Gastrocnemius medialis (tissue), 4 donors: ENCODE results near the gene TRDN.

Source experiments
- CTCF ChIP-seq, 5 experiments: fragments of 450-650 bp in 3 of 5; fragments of 200-600 bp in 2 of 5; sonication (generic) in 2 of 5; IDR thresholded peaks in 4 of 5; conservative IDR thresholded peaks in 1 of 5; 1 replicate in 4 of 5; 2 replicates in 1 of 5; pipeline ENCODE4 v1.5.1; 2016 to 2019; ENCODE audit warnings: antibody characterized with exemption in 5 of 5, mild to moderate bottlenecking in 3 of 5, moderate library complexity in 3 of 5
- POLR2A ChIP-seq, 2 donors: fragments of 450-650 bp; IDR thresholded peaks; one replicate each; pipeline ENCODE4 v1.6.1; 2017; ENCODE audit warnings: antibody characterized with exemption in 2 of 2, mild to moderate bottlenecking in 2 of 2, moderate library complexity in 2 of 2

- no peak for TF ChIP-seq CTCF (IDR thresholded peaks at IDR 0.05 in 4 of 5, conservative IDR thresholded peaks at IDR 0.05 in 1 of 5)
- TF ChIP-seq POLR2A (IDR thresholded peaks at IDR 0.05) = no peak
These were observed 216.2 kb downstream of the TRDN start for GRCh38 chr6:123420512-123420911.
